Naive B cell (primary cell): ENCODE results near the gene CABCOCO1. TPM values are rescaled to one million over a fixed set of nuclear protein-coding genes. Genes with fewer than 3 reads are reported as not detected.

Experiments
- ATAC-seq, 2 donors: fragments of 150-1000 bp; cut with Tn5 transposase; 2 replicates each; pipeline ENCODE4 v1.10.0; 2021; ENCODE audit warnings: low read depth in 2 of 2, mild to moderate bottlenecking in 2 of 2, moderate library complexity in 2 of 2
- DNase-seq: peaks from one replicate; pipeline ENCODE4 v3.0.0; 2022
- H3K27ac Mint-ChIP-seq, 6 donors: one replicate each; pipeline ENCODE4 v1.8.0; 2020 to 2022; ENCODE audit warnings: mild to moderate bottlenecking in 6 of 6, mixed read lengths in 6 of 6, moderate library complexity in 5 of 6, inconsistent platforms in 2 of 6
- H3K27me3 Mint-ChIP-seq, 3 donors: one replicate each; pipeline ENCODE4 v1.8.0; 2021 to 2022; ENCODE audit warnings: mixed read lengths in 3 of 3, mild to moderate bottlenecking in 1 of 3
- H3K36me3 Mint-ChIP-seq, 2 donors: one replicate each; pipeline ENCODE4 v1.8.0; 2020 to 2022; ENCODE audit warnings: mixed read lengths in 2 of 2, inconsistent platforms in 1 of 2, mild to moderate bottlenecking in 1 of 2
- H3K4me1 Mint-ChIP-seq, 3 donors: one replicate each; pipeline ENCODE4 v1.8.0; 2020 to 2022; ENCODE audit warnings: mixed read lengths in 3 of 3, inconsistent platforms in 1 of 3, mild to moderate bottlenecking in 1 of 3, moderate library complexity in 1 of 3
- H3K4me3 Mint-ChIP-seq, 8 donors: one replicate each; pipeline ENCODE4 v1.8.0; 2020 to 2022; ENCODE audit warnings: mild to moderate bottlenecking in 8 of 8, mixed read lengths in 8 of 8, moderate library complexity in 8 of 8, inconsistent platforms in 2 of 8
- H3K9me3 Mint-ChIP-seq, 7 donors: one replicate each; pipeline ENCODE4 v1.8.0; 2020 to 2022; ENCODE audit warnings: mixed read lengths in 7 of 7, mild to moderate bottlenecking in 5 of 7, inconsistent platforms in 2 of 7, moderate library complexity in 1 of 7
- polyA plus RNA-seq, 6 donors: library from polyadenylated mRNA; unstranded; fragments of 300-500 nt; fragmentation: Illumina TruSeq; gene quantifications; one replicate each; pipeline ENCODE4 v1.2.3, GENCODE V29; 2021; ENCODE audit warnings: low read depth in 6 of 6

Gene CABCOCO1
- polyA plus RNA-seq, 6 donors from 2014 or later = not detected

GRCh38 chr10:61793760-61794703 is 131.3 kb downstream of the CABCOCO1 start:
- Mint-ChIP-seq H3K27ac (peak overlapping the region in 1 of 6 donors; percentile 11), H3K27me3 (peaks cover 0 to 6% (median 0%) of the 10 kb centered on the region in 3 donors), H3K4me3 (no peak overlapping the region), H3K36me3 (peaks cover 0 to 5% of the 10 kb centered on the region in 2 donors), H3K9me3 (no peaks in the 10 kb centered on the region), H3K4me1 (no peaks in the 10 kb centered on the region)
- no peak for DNase-seq
- no peak for ATAC-seq

- Mint-ChIP-seq H3K9me3 (no peaks in the 10 kb centered on the region), H3K27ac (no peak overlapping the region), H3K4me1 (no peaks in the 10 kb centered on the region), H3K36me3 (peaks cover 0 to 5% of the 10 kb centered on the region in 2 donors), H3K27me3 (peaks cover 0 to 6% (median 0%) of the 10 kb centered on the region in 3 donors), H3K4me3 (no peak overlapping the region)
- no peak for DNase-seq
- no peak for ATAC-seq
Observed at GRCh38 chr10:61795147-61795546, 132.4 kb downstream of the CABCOCO1 start.

- Mint-ChIP-seq H3K27me3 (peaks cover 0 to 6% (median 0%) of the 10 kb centered on the region in 3 donors), H3K9me3 (no peaks in the 10 kb centered on the region), H3K27ac (no peak overlapping the region), H3K4me3 (no peak overlapping the region), H3K36me3 (peaks cover 0 to 5% of the 10 kb centered on the region in 2 donors), H3K4me1 (no peaks in the 10 kb centered on the region)
- ATAC-seq (no peak), DNase-seq (no peak)
Observed at GRCh38 chr10:61795551-61795950, 132.8 kb downstream of the CABCOCO1 start.

GRCh38 chr10:61796785-61797184 is 134.1 kb downstream of the CABCOCO1 start:
- DNase-seq = no peak
- Mint-ChIP-seq H3K4me1 (no peaks in the 10 kb centered on the region), H3K4me3 (no peak overlapping the region), H3K36me3 (peaks cover 0 to 5% of the 10 kb centered on the region in 2 donors), H3K27ac (no peak overlapping the region), H3K9me3 (no peaks in the 10 kb centered on the region), H3K27me3 (peaks cover 0 to 6% (median 0%) of the 10 kb centered on the region in 3 donors)
- no peak for ATAC-seq

- no peaks in the 10 kb centered on the region for H3K4me1 Mint-ChIP-seq
- peak overlapping the region in 1 of 8 donors; percentile 6 for H3K4me3 Mint-ChIP-seq
- H3K27me3 Mint-ChIP-seq = peaks cover 0 to 6% (median 0%) of the 10 kb centered on the region in 3 donors
- ATAC-seq (no peak), DNase-seq (no peak)
- no peak overlapping the region for H3K27ac Mint-ChIP-seq
- peaks cover 0 to 5% of the 10 kb centered on the region in 2 donors for H3K36me3 Mint-ChIP-seq
- no peaks in the 10 kb centered on the region for H3K9me3 Mint-ChIP-seq
Observed at GRCh38 chr10:61797304-61798153, 134.8 kb downstream of the CABCOCO1 start.

- H3K27ac Mint-ChIP-seq = peak overlapping the region in 1 of 6 donors; percentile 8
- DNase-seq (no peak), ATAC-seq (no peak)
- no peaks in the 10 kb centered on the region for H3K4me1 Mint-ChIP-seq
- no peak overlapping the region for H3K4me3 Mint-ChIP-seq
- H3K36me3 Mint-ChIP-seq = peaks cover 0 to 5% of the 10 kb centered on the region in 2 donors
- peaks cover 0 to 6% (median 0%) of the 10 kb centered on the region in 3 donors for H3K27me3 Mint-ChIP-seq
- H3K9me3 Mint-ChIP-seq = no peaks in the 10 kb centered on the region
Observed at GRCh38 chr10:61798713-61799112, 136.0 kb downstream of the CABCOCO1 start.

GRCh38 chr10:61801484-61801883 is 138.8 kb downstream of the CABCOCO1 start:
- Mint-ChIP-seq H3K27me3 (peaks cover 0 to 6% (median 0%) of the 10 kb centered on the region in 3 donors), H3K27ac (no peak overlapping the region), H3K4me3 (no peak overlapping the region), H3K9me3 (no peaks in the 10 kb centered on the region), H3K36me3 (peaks cover 0 to 5% of the 10 kb centered on the region in 2 donors), H3K4me1 (no peaks in the 10 kb centered on the region)
- DNase-seq (no peak), ATAC-seq (no peak)

- H3K27ac Mint-ChIP-seq = no peak overlapping the region
- H3K36me3 Mint-ChIP-seq = peaks cover 0 to 5% of the 10 kb centered on the region in 2 donors
- no peak overlapping the region for H3K4me3 Mint-ChIP-seq
- peaks cover 0 to 6% (median 0%) of the 10 kb centered on the region in 3 donors for H3K27me3 Mint-ChIP-seq
- DNase-seq = no peak
- H3K4me1 Mint-ChIP-seq = no peaks in the 10 kb centered on the region
- peaks cover 0 to 3% (median 0%) of the 10 kb centered on the region in 7 donors for H3K9me3 Mint-ChIP-seq
- ATAC-seq = no peak
Observed at GRCh38 chr10:61803269-61803668, 140.5 kb downstream of the CABCOCO1 start.

GRCh38 chr10:61804414-61804813 is 141.7 kb downstream of the CABCOCO1 start:
- no peak for ATAC-seq
- H3K9me3 Mint-ChIP-seq = peaks cover 0 to 3% (median 0%) of the 10 kb centered on the region in 7 donors
- H3K27me3 Mint-ChIP-seq = peaks cover 0 to 1% (median 0%) of the 10 kb centered on the region in 3 donors
- DNase-seq = no peak
- no peak overlapping the region for H3K4me3 Mint-ChIP-seq
- H3K4me1 Mint-ChIP-seq = no peaks in the 10 kb centered on the region
- peak overlapping the region in 1 of 6 donors; percentile 23 for H3K27ac Mint-ChIP-seq
- no peaks in the 10 kb centered on the region for H3K36me3 Mint-ChIP-seq

GRCh38 chr10:61805091-61805490 is 142.4 kb downstream of the CABCOCO1 start:
- H3K36me3 Mint-ChIP-seq = no peaks in the 10 kb centered on the region
- peaks cover 0 to 3% (median 0%) of the 10 kb centered on the region in 7 donors for H3K9me3 Mint-ChIP-seq
- ATAC-seq (no peak), DNase-seq (no peak)
- H3K27me3 Mint-ChIP-seq = peaks cover 0 to 8% (median 0%) of the 10 kb centered on the region in 3 donors
- H3K27ac Mint-ChIP-seq = no peak overlapping the region
- H3K4me3 Mint-ChIP-seq = no peak overlapping the region
- peaks cover 0 to 2% (median 0%) of the 10 kb centered on the region in 3 donors for H3K4me1 Mint-ChIP-seq

GRCh38 chr10:61810263-61810662 is 147.5 kb downstream of the CABCOCO1 start:
- ATAC-seq = no peak
- Mint-ChIP-seq H3K27ac (no peak overlapping the region), H3K27me3 (peaks cover 0 to 14% (median 8%) of the 10 kb centered on the region in 3 donors)

GRCh38 chr10:61812052-61812721 is 149.5 kb downstream of the CABCOCO1 start:
- ATAC-seq = no peak
- DNase-seq = no peak
- Mint-ChIP-seq H3K4me1 (peaks cover 0 to 2% (median 0%) of the 10 kb centered on the region in 3 donors), H3K27ac (peak overlapping the region in 1 of 6 donors; percentile 46), H3K36me3 (no peaks in the 10 kb centered on the region), H3K9me3 (peaks cover 0 to under 1% (median 0%) of the 10 kb centered on the region in 7 donors), H3K4me3 (no peak overlapping the region), H3K27me3 (peaks cover 0 to 14% (median 8%) of the 10 kb centered on the region in 3 donors)

More at GRCh38 chr10:61810263-61810662, 147.5 kb downstream of the CABCOCO1 start:
- H3K36me3 Mint-ChIP-seq = no peaks in the 10 kb centered on the region
- DNase-seq = no peak
- H3K4me1 Mint-ChIP-seq = peaks cover 0 to 2% (median 0%) of the 10 kb centered on the region in 3 donors
- peaks cover 0 to 3% (median 0%) of the 10 kb centered on the region in 7 donors for H3K9me3 Mint-ChIP-seq
- H3K4me3 Mint-ChIP-seq = no peak overlapping the region

GRCh38 chr10:61812920-61813319 is 150.2 kb downstream of the CABCOCO1 start:
- Mint-ChIP-seq H3K4me1 (peaks cover 0 to 2% (median 0%) of the 10 kb centered on the region in 3 donors), H3K9me3 (no peaks in the 10 kb centered on the region), H3K36me3 (no peaks in the 10 kb centered on the region), H3K27me3 (peaks cover 0 to 14% (median 8%) of the 10 kb centered on the region in 3 donors), H3K4me3 (no peak overlapping the region), H3K27ac (peak overlapping the region in 2 of 6 donors; percentile 5 to 18)
- ATAC-seq (no peak), DNase-seq (no peak)
